OCI-LY7 (cell line): ENCODE data around the gene BIVM. TPM values are rescaled to one million over a fixed set of nuclear protein-coding genes. Genes with fewer than 3 reads are reported as not detected.

Source experiments
- BruUV-seq: library from RNA; stranded (reverse); fragments of 400-500 nt; replicated peaks from 2 replicates; lab custom pipeline; 2021; lab: Mats Ljungman, UMichigan
- CTCF ChIA-PET: fragments of 300-600 bp; sonication (Branson Sonifier 250); formaldehyde crosslinking; loops from one replicate; lab custom pipeline; 2022; ENCODE audit warnings: antibody characterized with exemption; ENCODE audit not compliant: unreplicated experiment; lab: Charles Lee
- POLR2A ChIA-PET: fragments of 300-600 bp; sonication (Branson Sonifier 250); formaldehyde crosslinking; loops from one replicate; lab custom pipeline; 2022; ENCODE audit warnings: antibody characterized with exemption; lab: Charles Lee
- DNase-seq: peaks from one replicate; pipeline ENCODE4 v3.0.0-alpha.2; 2015; ENCODE audit warnings: low spot score
- H2AFZ ChIP-seq: fragments of 200-600 bp; sonication (generic), shearing (Covaris generic); 2 replicates; pipeline ENCODE4 v1.6.1; 2014; ENCODE audit warnings: mild to moderate bottlenecking, antibody characterized with exemption, low read length, moderate library complexity
- H3K27ac ChIP-seq: fragments of 200-600 bp; sonication (generic); 2 replicates; pipeline ENCODE4 v1.5.1; 2014; ENCODE audit warnings: mixed run types, low read depth, mild to moderate bottlenecking, moderate library complexity, low read length, inconsistent platforms; ENCODE audit not compliant: poor library complexity, severe bottlenecking
- H3K36me3 ChIP-seq: fragments of 200-600 bp; sonication (generic); 2 replicates; pipeline ENCODE4 v1.6.1; 2014; ENCODE audit warnings: mild to moderate bottlenecking, antibody characterized with exemption, low read length, moderate library complexity, mixed read lengths; ENCODE audit not compliant: insufficient read depth
- H3K4me1 ChIP-seq: fragments of 200-600 bp; sonication (generic); 2 replicates; pipeline ENCODE4 v1.5.1; 2014; ENCODE audit warnings: mild to moderate bottlenecking, low read length; ENCODE audit not compliant: insufficient read depth, poor library complexity, severe bottlenecking
- H3K4me2 ChIP-seq: fragments of 200-600 bp; sonication (generic); 2 replicates; pipeline ENCODE4 v1.6.1; 2014; ENCODE audit warnings: mild to moderate bottlenecking, low read length
- H3K4me3 ChIP-seq: fragments of 200-600 bp; sonication (generic); 2 replicates; pipeline ENCODE4 v1.5.1; 2014; ENCODE audit warnings: mild to moderate bottlenecking, low read depth, low read length; ENCODE audit not compliant: poor library complexity, severe bottlenecking
- H3K79me2 ChIP-seq: fragments of 200-600 bp; sonication (generic); 2 replicates; pipeline ENCODE4 v1.6.1; 2016; ENCODE audit warnings: low read depth, mild to moderate bottlenecking, low read length, moderate library complexity, mixed read lengths; ENCODE audit not compliant: insufficient read depth
- H3K9me2 ChIP-seq: fragments of 200-600 bp; sonication (generic); 2 replicates; pipeline ENCODE4 v1.6.1; 2016; ENCODE audit warnings: mild to moderate bottlenecking, low read length, mixed read lengths; ENCODE audit not compliant: insufficient read depth
- H3K9me3 ChIP-seq: fragments of 200-600 bp; sonication (generic); 2 replicates; pipeline ENCODE4 v1.6.1; 2014; ENCODE audit warnings: mild to moderate bottlenecking, mixed run types, low read length, mixed read lengths
- H4K20me1 ChIP-seq: fragments of 200-600 bp; sonication (generic); 2 replicates; pipeline ENCODE4 v1.6.1; 2014; ENCODE audit warnings: mild to moderate bottlenecking, antibody characterized with exemption, low read length, moderate library complexity, mixed read lengths; ENCODE audit not compliant: insufficient read depth
- EZH2phosphoT487 ChIP-seq: fragments of 200-600 bp; sonication (generic); IDR thresholded peaks from 2 replicates; pipeline ENCODE4 v1.6.1; 2018; ENCODE audit warnings: low read depth, borderline replicate concordance, mild to moderate bottlenecking, mixed run types, antibody characterized with exemption, low read length, moderate library complexity, mixed read lengths
- intact Hi-C: fragments of 100-400 bp; cut with micrococcal nuclease; formaldehyde crosslinking; loops from one replicate; pipeline ENCODE4 v1.10.0; 2022; ENCODE audit not compliant: unreplicated experiment
- total RNA-seq, 2 experiments: library from RNA; depleted of rRNA in 1 of 2; stranded (reverse); fragments of >200 nt in 1 of 2; shearing (Covaris generic) in 1 of 2; gene quantifications; 2 replicates each; pipeline ENCODE4 v1.2.3, GENCODE V29; 2014 to 2022
- TF ChIP-seq, protein P1 (sequence below): fragments of 200-600 bp; sonication (generic); conservative IDR thresholded peaks from 2 replicates; pipeline ENCODE4 v1.5.1; 2014; ENCODE audit warnings: mild to moderate bottlenecking, antibody characterized with exemption, low read length, moderate library complexity, mixed read lengths

Gene BIVM
- total RNA-seq, 2 experiments from 2014 or later, result not detected

DNA sequence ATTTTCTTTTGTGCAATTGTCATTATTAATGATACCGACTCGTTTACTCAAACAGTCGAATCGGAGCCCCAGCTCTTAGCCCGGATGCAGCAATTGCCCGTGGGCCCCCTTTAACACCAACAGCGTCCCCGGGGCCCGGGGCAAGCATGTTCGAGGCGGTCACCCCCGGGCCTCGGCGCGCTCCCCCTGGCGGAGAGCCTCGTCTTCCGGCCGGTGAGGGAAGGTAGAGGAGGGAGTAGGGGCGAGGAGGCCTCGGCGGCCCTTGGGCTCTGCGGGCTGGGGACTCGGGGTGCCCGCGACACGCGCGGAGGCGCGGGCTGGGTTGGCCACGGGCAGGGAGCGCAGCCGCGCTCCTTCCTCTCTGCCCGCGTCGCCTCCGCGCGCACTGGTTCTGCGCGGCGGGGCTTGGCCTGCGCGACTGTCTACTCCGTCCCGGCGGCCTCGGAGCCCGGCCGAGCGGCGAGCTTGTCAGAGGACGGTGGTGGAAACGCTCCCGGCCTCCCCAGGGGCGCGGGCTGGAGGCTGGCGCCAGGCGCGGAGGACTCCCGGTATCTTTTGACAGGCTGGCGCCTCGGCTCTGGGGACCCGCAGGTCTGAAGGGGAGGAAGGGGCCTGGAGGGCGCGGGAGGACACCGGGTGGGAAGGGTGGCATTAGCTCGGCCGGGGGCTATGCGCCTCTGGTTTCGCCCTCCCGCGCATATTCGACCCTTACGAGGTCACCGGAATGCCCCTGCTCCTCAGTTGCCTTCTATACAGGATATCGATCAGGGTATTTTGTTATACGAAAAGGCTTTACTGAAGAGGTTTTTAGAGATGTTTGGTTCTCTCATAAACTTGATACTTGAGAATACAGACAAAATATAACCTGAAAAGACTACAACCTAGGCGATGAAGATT is 1.5 kb downstream of the BIVM start:
- no peak overlapping the region for H3K4me2 ChIP-seq
- no peaks in the 10 kb centered on the region for H4K20me1 ChIP-seq
- H3K4me1 ChIP-seq, result no peaks in the 10 kb centered on the region
- CTCF ChIA-PET, result no interaction called here
- H3K79me2 ChIP-seq, result no peaks in the 10 kb centered on the region
- no TSS peak for BruUV-seq
- no peak for TF ChIP-seq EZH2phosphoT487
- TF ChIP-seq, protein P1, sequence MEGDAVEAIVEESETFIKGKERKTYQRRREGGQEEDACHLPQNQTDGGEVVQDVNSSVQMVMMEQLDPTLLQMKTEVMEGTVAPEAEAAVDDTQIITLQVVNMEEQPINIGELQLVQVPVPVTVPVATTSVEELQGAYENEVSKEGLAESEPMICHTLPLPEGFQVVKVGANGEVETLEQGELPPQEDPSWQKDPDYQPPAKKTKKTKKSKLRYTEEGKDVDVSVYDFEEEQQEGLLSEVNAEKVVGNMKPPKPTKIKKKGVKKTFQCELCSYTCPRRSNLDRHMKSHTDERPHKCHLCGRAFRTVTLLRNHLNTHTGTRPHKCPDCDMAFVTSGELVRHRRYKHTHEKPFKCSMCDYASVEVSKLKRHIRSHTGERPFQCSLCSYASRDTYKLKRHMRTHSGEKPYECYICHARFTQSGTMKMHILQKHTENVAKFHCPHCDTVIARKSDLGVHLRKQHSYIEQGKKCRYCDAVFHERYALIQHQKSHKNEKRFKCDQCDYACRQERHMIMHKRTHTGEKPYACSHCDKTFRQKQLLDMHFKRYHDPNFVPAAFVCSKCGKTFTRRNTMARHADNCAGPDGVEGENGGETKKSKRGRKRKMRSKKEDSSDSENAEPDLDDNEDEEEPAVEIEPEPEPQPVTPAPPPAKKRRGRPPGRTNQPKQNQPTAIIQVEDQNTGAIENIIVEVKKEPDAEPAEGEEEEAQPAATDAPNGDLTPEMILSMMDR, result no peak
- H3K4me3 ChIP-seq, result no peak overlapping the region
- no peak overlapping the region for H2AFZ ChIP-seq
- no peak overlapping the region for H3K27ac ChIP-seq
- H3K9me2 ChIP-seq, result no peaks in the 10 kb centered on the region
- DNase-seq, result no peak
- POLR2A ChIA-PET, result no interaction called here
- H3K9me3 ChIP-seq, result no peaks in the 10 kb centered on the region
- H3K36me3 ChIP-seq, result no peaks in the 10 kb centered on the region
- intact Hi-C loops, result no loop called here

DNA sequence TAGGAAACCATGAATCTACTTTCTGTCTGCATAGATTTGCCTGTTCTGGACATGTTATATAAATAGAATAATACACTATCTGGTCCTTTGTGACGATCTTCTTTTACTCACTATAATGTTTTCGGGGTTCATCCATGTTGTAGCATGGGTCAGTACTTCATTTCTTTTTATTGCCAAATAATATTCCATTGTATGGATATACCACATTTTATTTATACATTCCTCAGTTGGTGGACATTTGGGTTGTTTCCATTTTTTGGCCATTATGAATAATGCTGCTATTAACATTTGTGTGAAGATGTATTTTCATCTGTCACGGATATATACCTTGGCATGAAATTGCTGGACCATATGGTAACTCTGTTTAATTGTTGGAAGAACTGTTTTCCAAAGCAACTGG is 6.8 kb downstream of the BIVM start:
- no peaks in the 10 kb centered on the region for H3K4me1 ChIP-seq
- BruUV-seq, result no TSS peak
- no peaks in the 10 kb centered on the region for H3K79me2 ChIP-seq
- no peaks in the 10 kb centered on the region for H3K9me2 ChIP-seq
- ChIA-PET CTCF (no interaction called here), POLR2A (no interaction called here)
- no peaks in the 10 kb centered on the region for H3K36me3 ChIP-seq
- DNase-seq, result no peak
- no peaks in the 10 kb centered on the region for H3K9me3 ChIP-seq
- intact Hi-C loops, result no loop called here
- H3K4me3 ChIP-seq, result no peak overlapping the region
- H3K4me2 ChIP-seq, result no peak overlapping the region
- H2AFZ ChIP-seq, result no peak overlapping the region
- H3K27ac ChIP-seq, result no peak overlapping the region
- H4K20me1 ChIP-seq, result no peaks in the 10 kb centered on the region
- TF ChIP-seq, protein P1, result no peak
- TF ChIP-seq EZH2phosphoT487, result no peak

DNA sequence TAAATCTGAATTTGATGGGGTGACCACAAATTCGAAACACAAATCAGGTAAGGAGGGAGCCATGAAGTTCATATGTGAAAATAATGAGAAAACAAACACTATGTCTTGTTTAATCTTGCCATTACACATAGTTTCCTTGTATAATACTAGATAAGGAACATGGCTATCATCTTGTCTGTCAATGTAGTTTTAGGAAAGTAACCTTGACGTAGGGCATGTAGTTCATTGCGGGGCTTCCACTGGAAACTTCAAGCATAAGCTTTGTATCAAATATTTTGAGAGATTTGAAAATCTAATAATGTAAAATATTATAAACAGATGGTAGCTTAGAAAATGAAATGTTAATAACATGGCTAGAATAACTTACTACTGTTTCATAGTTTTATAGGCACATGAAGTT is 8.8 kb downstream of the BIVM start:
- no peak overlapping the region for H3K27ac ChIP-seq
- DNase-seq, result no peak
- no peaks in the 10 kb centered on the region for H3K9me2 ChIP-seq
- intact Hi-C loops, result no loop called here
- no peaks in the 10 kb centered on the region for H3K79me2 ChIP-seq
- no peaks in the 10 kb centered on the region for H3K4me1 ChIP-seq
- POLR2A ChIA-PET, result no interaction called here
- no peaks in the 10 kb centered on the region for H4K20me1 ChIP-seq
- no peaks in the 10 kb centered on the region for H3K36me3 ChIP-seq
- no peak overlapping the region for H3K4me3 ChIP-seq
- no peaks in the 10 kb centered on the region for H3K9me3 ChIP-seq
- BruUV-seq, result no TSS peak
- H3K4me2 ChIP-seq, result no peak overlapping the region
- H2AFZ ChIP-seq, result no peak overlapping the region
- CTCF ChIA-PET, result no interaction called here
- TF ChIP-seq, protein P1, result no peak
- no peak for TF ChIP-seq EZH2phosphoT487
